IMR-90 (cell line): ENCODE data around the gene UBXN11. TPM values are rescaled to one million over a fixed set of nuclear protein-coding genes. Genes with fewer than 3 reads are reported as not detected.

Experiments used
- ATAC-seq: fragments of 200-7000 bp; cut with Tn5 transposase; 2 replicates; pipeline ENCODE4 v1.9.1; 2020; ENCODE audit warnings: low read depth, mild to moderate bottlenecking, moderate library complexity
- BruUV-seq: library from RNA; stranded (reverse); fragments of 400-500 nt; replicated peaks from 2 replicates; lab custom pipeline; 2021; lab: Mats Ljungman, UMichigan
- CTCF ChIA-PET: fragments of 300-600 bp; formaldehyde crosslinking; extraction: SDS; loops from one replicate; lab custom pipeline; 2021; ENCODE audit warnings: antibody characterized with exemption; lab: Yijun Ruan, JAX
- POLR2A ChIA-PET: fragments of 300-600 bp; sonication (Branson Sonifier 250); formaldehyde crosslinking; loops from one replicate; lab custom pipeline; 2022; ENCODE audit warnings: antibody characterized with exemption; ENCODE audit not compliant: unreplicated experiment; lab: Charles Lee
- DNase-seq: peaks from one replicate; pipeline ENCODE4 v3.0.0; 2013
- H2AFZ ChIP-seq: replicated peaks from 2 replicates; pipeline ENCODE3; 2013; ENCODE audit warnings: low read length, mild to moderate bottlenecking; ENCODE audit not compliant: poor library complexity
- H2AK5ac ChIP-seq: 2 replicates; pipeline ENCODE4 v1.6.1; 2013; ENCODE audit warnings: low read depth, low read length, inconsistent platforms
- H2AK9ac ChIP-seq: replicated peaks from 2 replicates; pipeline ENCODE3; 2013; ENCODE audit warnings: mild to moderate bottlenecking, low read depth, low read length, moderate library complexity; ENCODE audit not compliant: poor library complexity
- H2BK120ac ChIP-seq: 2 replicates; pipeline ENCODE4 v1.6.1; 2013; ENCODE audit warnings: low read depth, low read length, inconsistent platforms
- H2BK15ac ChIP-seq: 3 replicates; pipeline ENCODE4 v1.6.1; 2013; ENCODE audit warnings: low read depth, low read length, inconsistent platforms
- H2BK20ac ChIP-seq: 2 replicates; pipeline ENCODE4 v1.6.1; 2013; ENCODE audit warnings: low read depth, mild to moderate bottlenecking, inconsistent platforms, low read length, moderate library complexity
- H2BK5ac ChIP-seq: 2 replicates; pipeline ENCODE4 v1.6.1; 2013; ENCODE audit warnings: mild to moderate bottlenecking, low read depth, low read length, inconsistent platforms; ENCODE audit not compliant: poor library complexity, severe bottlenecking
- H3K14ac ChIP-seq: replicated peaks from 2 replicates; pipeline ENCODE4 v1.6.1; 2013; ENCODE audit warnings: low read depth, low read length, inconsistent platforms
- H3K18ac ChIP-seq: 2 replicates; pipeline ENCODE4 v1.6.1; 2013; ENCODE audit warnings: low read depth, low read length, control low read depth
- H3K23ac ChIP-seq: 2 replicates; pipeline ENCODE4 v1.6.1; 2013; ENCODE audit warnings: low read depth, low read length, inconsistent platforms
- H3K27ac ChIP-seq: 2 replicates; pipeline ENCODE4 v1.5.1; 2013; ENCODE audit warnings: mild to moderate bottlenecking, control low read depth, low read length; ENCODE audit not compliant: insufficient read depth
- H3K27me3 ChIP-seq: 2 replicates; pipeline ENCODE4 v1.6.1; 2013; ENCODE audit warnings: low read length; ENCODE audit not compliant: control insufficient read depth, insufficient read depth
- H3K36me3 ChIP-seq: 2 replicates; pipeline ENCODE4 v1.6.1; 2013; ENCODE audit warnings: low read length, mixed read lengths; ENCODE audit not compliant: control insufficient read depth, insufficient read depth
- H3K4ac ChIP-seq: 2 replicates; pipeline ENCODE4 v1.6.1; 2013; ENCODE audit warnings: low read depth, low read length, inconsistent platforms
- H3K4me1 ChIP-seq: 2 replicates; pipeline ENCODE4 v1.6.1; 2013; ENCODE audit warnings: low read length, mixed read lengths; ENCODE audit not compliant: control insufficient read depth, insufficient read depth
- H3K4me2 ChIP-seq: 2 replicates; pipeline ENCODE4 v1.6.1; 2013; ENCODE audit warnings: low read depth, mild to moderate bottlenecking, control low read depth, low read length, moderate library complexity
- H3K4me3 ChIP-seq: 2 replicates; pipeline ENCODE4 v1.5.1; 2013; ENCODE audit warnings: low read depth, mild to moderate bottlenecking, control low read depth, low read length, moderate library complexity; ENCODE audit not compliant: insufficient read depth
- H3K56ac ChIP-seq: 2 replicates; pipeline ENCODE4 v1.6.1; 2013; ENCODE audit warnings: low read length, inconsistent platforms; ENCODE audit not compliant: insufficient read depth; ENCODE audit errors: extremely low read depth
- H3K79me1 ChIP-seq, 2 experiments: 2 replicates each; pipeline ENCODE4 v1.6.1; 2013; ENCODE audit warnings: low read length in 2 of 2, inconsistent platforms in 1 of 2, low read depth in 1 of 2
- H3K9ac ChIP-seq: 2 replicates; pipeline ENCODE4 v1.6.1; 2013; ENCODE audit warnings: low read depth, low read length, control low read depth
- H3K9me1 ChIP-seq: 2 replicates; pipeline ENCODE4 v1.6.1; 2013; ENCODE audit warnings: low read length, inconsistent platforms; ENCODE audit not compliant: insufficient read depth
- H3K9me3 ChIP-seq: 2 replicates; pipeline ENCODE4 v1.6.1; 2013; ENCODE audit warnings: low read length; ENCODE audit not compliant: control insufficient read depth, insufficient read depth
- H4K20me1 ChIP-seq: 2 replicates; pipeline ENCODE4 v1.6.1; 2013; ENCODE audit warnings: low read length, inconsistent platforms; ENCODE audit not compliant: insufficient read depth
- H4K5ac ChIP-seq: 2 replicates; pipeline ENCODE4 v1.6.1; 2013; ENCODE audit warnings: mild to moderate bottlenecking, low read depth, low read length, control low read depth
- H4K8ac ChIP-seq, 2 experiments: 2 replicates each; pipeline ENCODE4 v1.6.1; 2013; ENCODE audit warnings: low read depth in 2 of 2, low read length in 2 of 2, control low read depth in 1 of 2, inconsistent platforms in 1 of 2
- H4K91ac ChIP-seq: 2 replicates; pipeline ENCODE4 v1.6.1; 2013; ENCODE audit warnings: low read depth, low read length, inconsistent platforms; ENCODE audit not compliant: insufficient read depth
- RFX5 ChIP-seq: IDR thresholded peaks from 2 replicates; pipeline ENCODE4 v1.8.0; 2012; ENCODE audit warnings: low read depth, mild to moderate bottlenecking, low read length, moderate library complexity
- WGBS, 2 experiments: methylation state at CpG; one replicate each; pipeline versions ENCODE4 v1.1.5 to v1.1.7; 2013; ENCODE audit warnings: missing lambda C conversion rate in 2 of 2; ENCODE audit not compliant: insufficient read length in 1 of 2; ENCODE audit errors: extremely low coverage in 2 of 2; 5-methylcytosine and 5-hydroxymethylcytosine counted together
- dilution Hi-C: fragments of 300-500 bp; cut with HindIII; formaldehyde crosslinking; loops from one replicate; pipeline ENCODE4 v1.14.3; 2018; ENCODE audit warnings: low sequenced_read_pairs; ENCODE audit not compliant: unreplicated experiment
- in situ Hi-C: fragments of 300-500 bp; cut with MboI; formaldehyde crosslinking; loops from 3 replicates; pipeline ENCODE4 v1.14.3; 2019; ENCODE audit warnings: low sequenced_read_pairs, inconsistent platforms, mixed read lengths
- intact Hi-C: fragments of 100-400 bp; cut with micrococcal nuclease; formaldehyde crosslinking; loops from 2 replicates; pipeline ENCODE4 v1.10.0; 2022
- polyA plus RNA-seq, 3 experiments: library from polyadenylated mRNA; depleted of rRNA; stranded (reverse); fragments of >200 nt; gene quantifications; 2 replicates each; pipeline ENCODE4 v1.2.3, GENCODE V29; 2012; ENCODE audit warnings: low replicate concordance in 1 of 3
- total RNA-seq: library from RNA; depleted of rRNA; stranded (reverse); fragments of >200 nt; gene quantifications from 2 replicates; pipeline ENCODE4 v1.2.3, GENCODE V29; 2012

Gene UBXN11
- total and polyA plus RNA-seq, 2 of the 4 experiments (the other 2 are of a cell fraction), result 5.2 to 17.0 TPM

- in situ Hi-C loops (no loop called here), intact Hi-C loops (no loop called here), dilution Hi-C loops (no loop called here)
- H3K4me1 ChIP-seq, result no peaks in the 10 kb centered on the region
- no peak overlapping the region for H4K8ac ChIP-seq
- WGBS, 2 experiments, result 86% methylated on average over 1 of the region's 5 CpGs; no CpG with 5 or more reads in 1 of the 2 experiments
- peaks cover 3 to 6% of the 10 kb centered on the region in 2 experiments; a peak in 1 of 4 replicates for H3K79me1 ChIP-seq
- no peaks in the 10 kb centered on the region for H3K9me1 ChIP-seq
- H3K4ac ChIP-seq, result no peak overlapping the region
- H4K5ac ChIP-seq, result no peak overlapping the region
- ChIA-PET POLR2A (no interaction called here), CTCF (interaction anchor here (1.8 kb wide), 1 partner anchor 12 kb away, joined by 6 read pairs; no protein-coding TSS in a partner anchor)
- H3K56ac ChIP-seq, result no peak overlapping the region
- BruUV-seq, result no TSS peak
- ATAC-seq (no peak), DNase-seq (no peak)
- H2BK5ac ChIP-seq, result no peak overlapping the region
- no peak overlapping the region for H2AK9ac ChIP-seq
- no peak overlapping the region for H3K23ac ChIP-seq
- no peak overlapping the region for H2BK20ac ChIP-seq
- no peaks in the 10 kb centered on the region for H3K9me3 ChIP-seq
- no peak overlapping the region for H3K18ac ChIP-seq
- H3K4me2 ChIP-seq, result no peak overlapping the region
- H2BK15ac ChIP-seq, result no peak overlapping the region
- H3K14ac ChIP-seq, result no peak overlapping the region
- no peak overlapping the region for H3K4me3 ChIP-seq
- H3K36me3 ChIP-seq, result peaks cover 11% of the 10 kb centered on the region
- H4K20me1 ChIP-seq, result no peaks in the 10 kb centered on the region
- no peak overlapping the region for H2AK5ac ChIP-seq
- TF ChIP-seq RFX5, result no peak
- H3K27me3 ChIP-seq, result no peaks in the 10 kb centered on the region
- no peak overlapping the region for H3K27ac ChIP-seq
- no peak overlapping the region for H3K9ac ChIP-seq
- no peak overlapping the region for H2AFZ ChIP-seq
- H4K91ac ChIP-seq, result no peak overlapping the region
- no peak overlapping the region for H2BK120ac ChIP-seq
Observed at GRCh38 chr1:26263212-26263611, 43.2 kb downstream of the UBXN11 start.
